K562 (cell line): Measurements from ENCODE around the gene ISCA1. TPM values are rescaled to one million over a fixed set of nuclear protein-coding genes. Genes with fewer than 3 reads are reported as not detected.
A peak's percentile ranks its signal among the peaks of the same experiment; 100 is the strongest.

Experiments used
- CAMTA2 ChIP-seq: fragments of 250-450 bp; sonication (Bioruptor Pico); conservative IDR thresholded peaks from 2 replicates; pipeline ENCODE4 v1.5.1; 2022
- CBFA2T3 ChIP-seq: fragments of 450-650 bp; IDR thresholded peaks from 2 replicates; pipeline ENCODE4 v1.6.1; 2017
- CREB5 ChIP-seq: fragments of 250-450 bp; sonication (Bioruptor Pico); IDR thresholded peaks from 2 replicates; pipeline ENCODE4 v1.5.0; 2020; ENCODE audit warnings: mild to moderate bottlenecking
- E2F3 ChIP-seq: fragments of 250-450 bp; sonication (Bioruptor Pico); IDR thresholded peaks from 2 replicates; pipeline ENCODE4 v1.4.0; 2020; ENCODE audit warnings: mild to moderate bottlenecking
- E2F6 ChIP-seq, 2 experiments: IDR thresholded peaks; 2 replicates each; pipeline ENCODE4 v1.6.1; 2011; ENCODE audit warnings: borderline replicate concordance in 1 of 2, control low read depth in 1 of 2, low read depth in 1 of 2, low read length in 1 of 2, mild to moderate bottlenecking in 1 of 2, mixed read lengths in 1 of 2, moderate library complexity in 1 of 2; ENCODE audit not compliant: insufficient read depth in 1 of 2, insufficient read length in 1 of 2, poor library complexity in 1 of 2, severe bottlenecking in 1 of 2; ENCODE audit errors: extremely low read depth in 1 of 2
- ELF2 ChIP-seq: fragments of 250-450 bp; sonication (Bioruptor Pico); IDR thresholded peaks from 2 replicates; pipeline ENCODE4 v1.5.0; 2021; ENCODE audit warnings: mild to moderate bottlenecking
- FOXA1 ChIP-seq: fragments of 450-650 bp; IDR thresholded peaks from 2 replicates; pipeline ENCODE4 v1.6.1; 2016; ENCODE audit warnings: mild to moderate bottlenecking, borderline replicate concordance
- MXI1 ChIP-seq: IDR thresholded peaks from 2 replicates; pipeline ENCODE4 v1.6.1; 2011; ENCODE audit warnings: low read depth, mild to moderate bottlenecking, improper control_type of control experiment, low read length
- NONO ChIP-seq, 2 experiments: fragments of 200-400 bp in 1 of 2; fragments of 450-650 bp in 1 of 2; formaldehyde crosslinking in 1 of 2; IDR thresholded peaks; 2 replicates each; pipeline ENCODE4 v1.6.1; 2017; ENCODE audit warnings: low read depth in 2 of 2, mild to moderate bottlenecking in 2 of 2, moderate library complexity in 2 of 2, low read length in 1 of 2
- PTBP1 ChIP-seq: fragments of 200-400 bp; formaldehyde crosslinking; IDR thresholded peaks from 2 replicates; pipeline ENCODE4 v1.6.1; 2017; ENCODE audit warnings: low read depth, low read length
- RNF219 ChIP-seq: fragments of 250-450 bp; sonication (Bioruptor Pico); IDR thresholded peaks from 2 replicates; pipeline ENCODE4 v1.5.0; 2022; ENCODE audit warnings: mild to moderate bottlenecking
- RREB1 ChIP-seq: fragments of 250-450 bp; sonication (Bioruptor Pico); IDR thresholded peaks from 2 replicates; pipeline ENCODE4 v1.4.0; 2020
- STAT5A ChIP-seq: IDR thresholded peaks from 2 replicates; pipeline ENCODE4 v1.6.1; 2012; ENCODE audit warnings: low read length, inconsistent platforms, borderline replicate concordance
- TEAD4 ChIP-seq, 2 experiments: sonication (generic) in 1 of 2; formaldehyde crosslinking in 1 of 2; IDR thresholded peaks; 2 replicates each; pipeline versions ENCODE4 v1.6.1 to v1.8.0; 2012 to 2022; ENCODE audit warnings: borderline replicate concordance in 1 of 2, inconsistent platforms in 1 of 2, low read length in 1 of 2, mild to moderate bottlenecking in 1 of 2, missing genetic modification reagents in 1 of 2
- WHSC1 ChIP-seq: IDR thresholded peaks from one replicate; pipeline ENCODE4 v1.6.1; 2012; ENCODE audit warnings: low read length, control low read depth, inconsistent platforms
- ZNF23 ChIP-seq: fragments of 250-450 bp; sonication (Bioruptor Pico); IDR thresholded peaks from 2 replicates; pipeline ENCODE4 v1.4.0; 2020; ENCODE audit warnings: mild to moderate bottlenecking
- ZNF274 ChIP-seq: IDR thresholded peaks from 2 replicates; pipeline ENCODE4 v1.6.1; 2011; ENCODE audit warnings: low read depth, mild to moderate bottlenecking, low read length, moderate library complexity, borderline replicate concordance
- ZNF311 ChIP-seq: fragments of 250-450 bp; sonication (Bioruptor Pico); IDR thresholded peaks from 2 replicates; pipeline ENCODE4 v1.4.0; 2020; ENCODE audit warnings: mild to moderate bottlenecking, moderate library complexity
- ZNF766 ChIP-seq: fragments of 200-800 bp; sonication (Bioruptor generic); conservative IDR thresholded peaks from 2 replicates; pipeline ENCODE4 v1.6.1; 2016; ENCODE audit warnings: missing genetic modification characterization, missing compliant biosample characterization
- polyA plus RNA-seq, 8 experiments: library from polyadenylated mRNA; depleted of rRNA in 4 of 8; stranded (reverse) in 5 of 8; unstranded in 3 of 8; fragments of >200 nt; fragmentation: Nextera tagmentation in 2 of 8; fragmentation: Illumina TruSeq in 1 of 8; extraction: Ambion mirVana in 2 of 8; extraction: Trizol in 1 of 8; gene quantifications; 2 replicates each; pipeline versions ENCODE4 v1.2.1 to v1.2.3, GENCODE V29; 2011 to 2014; ENCODE audit warnings: inconsistent platforms in 1 of 8, missing spikeins in 1 of 8
- total RNA-seq, 7 experiments: library from RNA; depleted of rRNA in 6 of 7; stranded (reverse); fragments of >200 nt in 6 of 7; fragmentation: Illumina TruSeq in 2 of 7; extraction: Trizol in 2 of 7; gene quantifications; 2 replicates each; pipeline versions ENCODE4 v1.2.1 to v1.2.3, GENCODE V29; 2011 to 2021; ENCODE audit warnings: low replicate concordance in 1 of 7

The ISCA1 gene
- total and polyA plus RNA-seq, 9 of the 15 experiments (the other 6 are each of a cell fraction or from before 2014, with no cell fraction given), result 6.5 to 27.1 (median 20.0) TPM

- peak; percentile 87 for TF ChIP-seq TEAD4 (IDR thresholded peaks at IDR 0.05; ENCODE audit: low read length)
- TF ChIP-seq TEAD4 (CRISPR knock-in tag; IDR thresholded peaks at IDR 0.05; ENCODE audit: borderline replicate concordance), result no peak
- no peak for TF ChIP-seq MXI1
- no peak for TF ChIP-seq PTBP1
- no peak for TF ChIP-seq RREB1 (CRISPR knock-in tag)
- TF ChIP-seq STAT5A, result peak; percentile 44; the same call in 1 of the 2 replicates
- TF ChIP-seq FOXA1, result no peak
- TF ChIP-seq CAMTA2 (CRISPR knock-in tag), result no peak
- TF ChIP-seq E2F6 (IDR thresholded peaks at IDR 0.05; ENCODE audit: borderline replicate concordance in 1 of 2, extremely low read depth in 1 of 2, insufficient read depth in 1 of 2, insufficient read length in 1 of 2, low read depth in 1 of 2, low read length in 1 of 2, poor library complexity in 1 of 2, severe bottlenecking in 1 of 2), result no peak
- no peak for TF ChIP-seq ZNF311
- TF ChIP-seq CREB5, result no peak
- TF ChIP-seq ZNF23 (CRISPR knock-in tag), result no peak
- TF ChIP-seq NONO (IDR thresholded peaks at IDR 0.05; ENCODE audit: low read depth in 2 of 2, low read length in 1 of 2), result no peak
- TF ChIP-seq CBFA2T3, result peak; percentile 89
- no peak for TF ChIP-seq WHSC1
- no peak for TF ChIP-seq ZNF274
- TF ChIP-seq RNF219 (CRISPR knock-in tag), result no peak
- no peak for TF ChIP-seq ELF2 (CRISPR knock-in tag)
- no peak for TF ChIP-seq ZNF766
- no peak for TF ChIP-seq E2F3 (CRISPR knock-in tag)
These were observed 51.5 kb downstream of the ISCA1 start (continued) for GRCh38 chr9:86230858-86231257.
